HG02798 (cell line): Measurements from ENCODE around the gene UGT1A5.

Experiments used
- ATAC-seq: cut with Tn5 transposase; IDR thresholded peaks from one replicate; pipeline ENCODE4 v1.9.1; 2021; ENCODE audit warnings: mild to moderate bottlenecking; ENCODE audit not compliant: unreplicated experiment, poor library complexity

Gene UGT1A5

GRCh38 chr2:233821196-233821595 lies 108.5 kb downstream of the UGT1A5 start:
- ATAC-seq = no peak

GRCh38 chr2:233821709-233822100 lies 109.0 kb downstream of the UGT1A5 start:
- ATAC-seq = no peak

DNA sequence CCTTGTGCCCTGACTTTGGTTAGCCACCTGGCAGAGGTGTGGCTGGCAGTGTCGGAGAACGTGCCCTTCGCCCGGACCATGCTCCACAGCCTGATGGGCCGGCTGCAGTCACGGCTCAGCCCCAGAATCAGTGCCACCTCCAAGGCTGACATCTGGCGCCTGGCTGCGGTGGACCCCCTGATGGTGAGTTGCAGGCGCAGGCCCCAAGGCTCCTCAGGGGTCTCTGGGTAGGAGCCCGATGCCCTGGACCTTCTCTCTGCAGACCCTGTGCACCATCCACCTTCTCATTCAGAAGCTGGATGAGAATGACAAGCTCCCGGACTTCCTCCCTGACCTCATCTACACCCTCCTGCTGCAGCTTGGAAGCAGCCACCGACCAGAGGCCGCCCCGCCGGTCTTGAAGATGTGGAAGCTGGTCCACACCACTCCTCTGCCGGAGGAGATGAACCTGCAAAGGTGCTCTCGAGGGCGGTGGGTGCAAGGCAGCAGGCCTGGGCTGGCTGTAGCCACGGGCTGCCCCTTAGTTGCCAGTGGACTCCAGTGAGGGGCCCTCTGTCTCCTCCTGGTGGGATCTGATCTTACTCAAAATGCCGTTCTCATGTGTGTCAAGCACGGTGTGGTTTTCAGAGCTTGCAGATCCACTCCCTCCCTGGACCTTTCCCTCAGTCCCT lies 109.5 kb downstream of the UGT1A5 start:
- ATAC-seq = no peak
